ENCODE results near the gene LRBA.

The LRBA gene

GRCh38 chr4:150886597-150886996 lies 128.5 kb downstream of the LRBA start:
- H3F3A ChIP-seq (ENCODE audit: control insufficient read depth, insufficient read depth) = no peaks in the 10 kb centered on the region
- H3K27me3 ChIP-seq (ENCODE audit: control insufficient read depth, low read length) = no peaks in the 10 kb centered on the region
- H3K9me3 ChIP-seq (ENCODE audit: control insufficient read depth, insufficient read depth, low read length) = peaks cover 3% of the 10 kb centered on the region; the same call in 1 of the 2 replicates
- no peak for TF ChIP-seq EZH2phosphoT487 (IDR thresholded peaks at IDR 0.05; ENCODE audit: borderline replicate concordance, low read length)
- TF ChIP-seq, protein P1, sequence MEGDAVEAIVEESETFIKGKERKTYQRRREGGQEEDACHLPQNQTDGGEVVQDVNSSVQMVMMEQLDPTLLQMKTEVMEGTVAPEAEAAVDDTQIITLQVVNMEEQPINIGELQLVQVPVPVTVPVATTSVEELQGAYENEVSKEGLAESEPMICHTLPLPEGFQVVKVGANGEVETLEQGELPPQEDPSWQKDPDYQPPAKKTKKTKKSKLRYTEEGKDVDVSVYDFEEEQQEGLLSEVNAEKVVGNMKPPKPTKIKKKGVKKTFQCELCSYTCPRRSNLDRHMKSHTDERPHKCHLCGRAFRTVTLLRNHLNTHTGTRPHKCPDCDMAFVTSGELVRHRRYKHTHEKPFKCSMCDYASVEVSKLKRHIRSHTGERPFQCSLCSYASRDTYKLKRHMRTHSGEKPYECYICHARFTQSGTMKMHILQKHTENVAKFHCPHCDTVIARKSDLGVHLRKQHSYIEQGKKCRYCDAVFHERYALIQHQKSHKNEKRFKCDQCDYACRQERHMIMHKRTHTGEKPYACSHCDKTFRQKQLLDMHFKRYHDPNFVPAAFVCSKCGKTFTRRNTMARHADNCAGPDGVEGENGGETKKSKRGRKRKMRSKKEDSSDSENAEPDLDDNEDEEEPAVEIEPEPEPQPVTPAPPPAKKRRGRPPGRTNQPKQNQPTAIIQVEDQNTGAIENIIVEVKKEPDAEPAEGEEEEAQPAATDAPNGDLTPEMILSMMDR (IDR thresholded peaks at IDR 0.05; ENCODE audit: low read depth, low read length, poor library complexity, severe bottlenecking) = no peak
- peaks cover 16% of the 10 kb centered on the region for H3K36me3 ChIP-seq (ENCODE audit: control insufficient read depth, low read length)
- H3K9me2 ChIP-seq (replicated peaks; ENCODE audit: control insufficient read depth, low read length) = no peaks in the 10 kb centered on the region
- no peak overlapping the region for H3K4me3 ChIP-seq (ENCODE audit: low read length)
- H4K20me1 ChIP-seq (ENCODE audit: control insufficient read depth, insufficient read depth, low read depth, low read length) = no peaks in the 10 kb centered on the region
- no peak overlapping the region for H3K4me2 ChIP-seq (ENCODE audit: low read length)
- H3K4me1 ChIP-seq (ENCODE audit: control insufficient read depth, low read length) = 0 out of 2 replicates have a peak, but pooled peaks cover 2% of the 10 kb centered on the region
- H3K27ac ChIP-seq (ENCODE audit: low read depth, low read length) = no peak overlapping the region
- no peaks in the 10 kb centered on the region for H3K79me2 ChIP-seq (ENCODE audit: control insufficient read depth, low read length)

DNA sequence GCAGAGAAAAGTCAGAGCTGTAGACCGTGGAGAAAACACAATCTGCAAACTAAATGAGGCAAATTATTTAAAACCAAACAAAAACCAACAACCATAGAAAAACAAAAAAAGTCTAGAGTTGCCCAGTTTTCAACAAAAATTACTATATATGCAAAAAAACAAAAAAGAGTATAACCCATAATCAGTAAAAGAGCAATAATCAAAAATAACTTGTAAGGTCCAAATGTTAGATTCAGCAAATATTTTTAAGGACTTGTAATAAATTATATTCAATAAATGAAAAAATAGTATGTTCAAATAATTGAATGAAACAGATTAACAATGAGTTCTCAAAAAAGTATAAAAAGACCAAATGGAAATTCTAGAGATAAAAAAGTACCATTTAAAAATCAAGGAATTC lies 130.5 kb downstream of the LRBA start:
- no peaks in the 10 kb centered on the region for H3K79me2 ChIP-seq (ENCODE audit: control insufficient read depth, low read length)
- no peaks in the 10 kb centered on the region for H4K20me1 ChIP-seq (ENCODE audit: control insufficient read depth, insufficient read depth, low read depth, low read length)
- H3K27ac ChIP-seq (ENCODE audit: low read depth, low read length) = no peak overlapping the region
- 0 out of 2 replicates have a peak, but pooled peaks cover 2% of the 10 kb centered on the region for H3K4me1 ChIP-seq (ENCODE audit: control insufficient read depth, low read length)
- peaks cover 8% of the 10 kb centered on the region; the same call in 1 of the 2 replicates for H3K9me3 ChIP-seq (ENCODE audit: control insufficient read depth, insufficient read depth, low read length)
- TF ChIP-seq, protein P1 (IDR thresholded peaks at IDR 0.05; ENCODE audit: low read depth, low read length, poor library complexity, severe bottlenecking) = no peak
- no peak for TF ChIP-seq EZH2phosphoT487 (IDR thresholded peaks at IDR 0.05; ENCODE audit: borderline replicate concordance, low read length)
- H3K4me3 ChIP-seq (ENCODE audit: low read length) = no peak overlapping the region
- H3F3A ChIP-seq (ENCODE audit: control insufficient read depth, insufficient read depth) = no peaks in the 10 kb centered on the region
- no peaks in the 10 kb centered on the region for H3K27me3 ChIP-seq (ENCODE audit: control insufficient read depth, low read length)
- peaks cover 26% of the 10 kb centered on the region for H3K36me3 ChIP-seq (ENCODE audit: control insufficient read depth, low read length)
- H3K9me2 ChIP-seq (replicated peaks; ENCODE audit: control insufficient read depth, low read length) = no peaks in the 10 kb centered on the region
- H3K4me2 ChIP-seq (ENCODE audit: low read length) = no peak overlapping the region

- Histone ChIP-seq H3K27ac (ENCODE audit: low read depth, low read length) (no peak overlapping the region), H3K4me3 (ENCODE audit: low read length) (no peak overlapping the region), H3K4me2 (ENCODE audit: low read length) (no peak overlapping the region), H3K79me2 (ENCODE audit: control insufficient read depth, low read length) (peaks cover 5% of the 10 kb centered on the region; the same call in 1 of the 2 replicates), H3K4me1 (ENCODE audit: control insufficient read depth, low read length) (no peaks in the 10 kb centered on the region), H3K9me3 (ENCODE audit: control insufficient read depth, insufficient read depth, low read length) (peaks cover 5% of the 10 kb centered on the region; the same call in 1 of the 2 replicates), H3F3A (ENCODE audit: control insufficient read depth, insufficient read depth) (0 out of 2 replicates have a peak, but pooled peaks cover 6% of the 10 kb centered on the region), H3K9me2 (replicated peaks; ENCODE audit: control insufficient read depth, low read length) (no peaks in the 10 kb centered on the region), H4K20me1 (ENCODE audit: control insufficient read depth, insufficient read depth, low read depth, low read length) (no peaks in the 10 kb centered on the region), H3K27me3 (ENCODE audit: control insufficient read depth, low read length) (no peaks in the 10 kb centered on the region), H3K36me3 (ENCODE audit: control insufficient read depth, low read length) (peaks cover 20% of the 10 kb centered on the region)
- no peak for TF ChIP-seq EZH2phosphoT487 (IDR thresholded peaks at IDR 0.05; ENCODE audit: borderline replicate concordance, low read length)
- TF ChIP-seq, protein P1 (IDR thresholded peaks at IDR 0.05; ENCODE audit: low read depth, low read length, poor library complexity, severe bottlenecking) = no peak
Observed at GRCh38 chr4:150875367-150875766, 139.7 kb downstream of the LRBA start.
